Measurements from ENCODE around the gene KBTBD7.
"Not testable (repeated sequence)": the region's sequence is repeated elsewhere in the genome, so short reads cannot be mapped to it uniquely, and the experiment has no call there.

Gene KBTBD7

DNA sequence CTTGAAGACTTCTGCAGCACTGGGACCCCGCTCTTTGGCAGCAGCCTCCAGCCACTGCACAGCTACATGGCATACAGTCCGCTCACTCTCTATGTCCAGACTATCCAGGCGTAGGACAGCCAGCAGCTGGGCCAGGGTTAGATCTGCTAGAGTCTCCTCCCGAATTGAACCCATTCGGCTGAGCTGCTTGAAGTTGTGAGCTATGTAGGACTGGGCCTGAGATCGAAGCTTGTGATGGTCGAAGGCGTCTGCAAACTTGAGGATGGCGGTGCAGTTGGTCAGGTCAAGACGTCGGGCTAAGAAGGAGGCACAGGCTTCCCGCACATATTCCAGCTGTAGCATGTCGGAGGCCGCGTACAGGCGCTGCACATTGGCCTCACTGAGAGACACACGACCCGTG is 900 bp downstream of the KBTBD7 start:
- DNase-seq, result no peak

GRCh38 chr13:41188584-41188983 is 5.8 kb downstream of the KBTBD7 start:
- no peak for DNase-seq

DNA sequence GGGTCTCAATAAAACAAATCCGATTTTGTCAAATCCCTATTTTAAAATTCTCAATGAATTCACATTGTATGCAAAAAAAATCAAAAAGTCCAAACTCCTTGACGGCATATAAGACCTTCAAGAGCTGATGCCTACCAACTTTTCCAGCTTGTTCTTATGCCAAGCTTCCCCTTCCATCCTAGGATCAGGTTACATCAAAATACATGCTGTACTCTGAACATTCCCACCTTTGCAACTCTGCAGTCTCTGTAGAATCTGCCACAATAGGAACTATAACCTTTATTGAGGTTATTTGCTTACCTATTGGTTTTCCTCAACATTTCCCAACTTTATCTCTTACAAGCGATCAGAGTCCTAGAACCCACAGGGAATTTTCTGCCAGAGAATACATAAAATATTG is 7.9 kb downstream of the KBTBD7 start:
- DNase-seq, result no peak

GRCh38 chr13:41182231-41182630 is 12.1 kb downstream of the KBTBD7 start:
- no peak for DNase-seq

- DNase-seq, result no peak
These were observed 14.6 kb downstream of the KBTBD7 start for GRCh38 chr13:41179593-41180250.

DNA sequence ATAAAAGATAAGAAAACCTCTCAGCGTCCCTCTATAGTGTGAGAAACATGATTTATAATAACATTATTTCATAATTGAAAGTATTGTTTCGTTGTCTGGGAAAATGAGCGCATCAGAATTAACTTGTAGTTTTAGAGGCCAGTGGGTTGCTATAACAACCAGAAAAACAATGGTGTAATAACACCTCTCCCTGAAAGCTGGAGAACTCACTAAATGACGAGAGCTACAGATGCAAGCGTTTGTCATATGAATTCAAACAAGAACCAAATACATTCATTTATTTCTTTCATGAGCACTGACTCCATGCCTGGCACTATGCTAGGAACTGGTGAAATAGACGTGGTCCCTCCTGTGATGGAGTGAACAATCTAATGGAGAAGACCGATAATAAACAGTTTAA is 16.3 kb downstream of the KBTBD7 start:
- no peak for DNase-seq

GRCh38 chr13:41177616-41178015 is 16.8 kb downstream of the KBTBD7 start:
- no peak for DNase-seq

DNA sequence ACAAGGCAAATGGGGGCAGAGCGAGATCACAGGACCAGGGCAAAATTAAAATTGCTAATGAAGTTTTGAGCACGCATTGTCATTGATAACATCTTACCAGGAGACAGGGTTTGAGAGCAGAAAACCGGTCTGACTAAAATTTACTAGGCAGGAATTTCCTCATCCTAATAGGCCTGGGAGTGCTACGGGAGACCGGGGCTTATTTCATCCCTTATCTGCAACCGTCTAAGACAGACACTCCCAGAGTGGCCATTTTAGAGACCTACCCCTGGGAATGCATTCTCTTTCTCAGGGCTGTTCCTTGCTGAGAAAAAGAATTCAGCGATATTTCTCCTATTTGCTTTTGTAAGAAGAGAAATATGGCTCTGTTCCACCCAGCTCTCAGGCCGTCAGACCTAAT is 18.8 kb downstream of the KBTBD7 start:
- DNase-seq, result not testable (repeated sequence)

DNA sequence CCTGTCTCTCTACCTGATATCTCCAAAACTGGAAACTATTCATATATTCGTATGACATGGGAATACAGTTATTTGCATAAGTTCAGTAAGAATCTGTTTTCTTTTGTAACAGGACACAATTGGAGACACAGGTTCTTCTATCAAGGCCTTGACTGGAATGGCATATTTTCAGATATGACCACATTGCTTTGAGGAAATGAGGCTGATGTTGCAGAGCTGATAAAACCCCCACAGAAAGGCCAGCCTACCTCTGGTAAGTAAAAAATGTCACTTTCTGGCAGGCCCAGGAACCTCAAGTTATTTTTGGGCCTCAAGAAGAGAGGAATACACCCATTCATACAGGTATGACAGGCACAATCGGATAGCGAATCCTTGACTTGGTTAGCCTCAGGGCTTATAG is 32.2 kb downstream of the KBTBD7 start:
- no peak for DNase-seq

DNA sequence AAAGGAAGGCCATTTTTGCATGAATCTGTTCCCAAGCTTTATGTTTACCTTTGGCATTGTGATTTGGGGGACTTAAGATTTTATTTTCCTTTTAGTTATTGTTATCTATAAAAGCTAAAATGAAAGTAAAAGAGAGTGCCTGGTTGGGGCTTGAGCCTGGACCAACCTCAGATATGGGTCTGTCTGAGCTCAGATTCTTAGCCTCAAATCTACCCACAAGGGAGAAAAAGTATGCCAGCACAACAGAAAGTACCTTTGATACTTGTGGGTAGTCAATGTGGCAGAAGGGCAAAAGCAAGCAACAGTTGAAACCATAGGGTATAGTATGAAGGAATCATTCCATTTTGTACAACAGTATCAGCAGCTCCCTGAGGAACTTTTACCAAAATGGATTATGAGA is 35.2 kb downstream of the KBTBD7 start:
- DNase-seq, result no peak

DNA sequence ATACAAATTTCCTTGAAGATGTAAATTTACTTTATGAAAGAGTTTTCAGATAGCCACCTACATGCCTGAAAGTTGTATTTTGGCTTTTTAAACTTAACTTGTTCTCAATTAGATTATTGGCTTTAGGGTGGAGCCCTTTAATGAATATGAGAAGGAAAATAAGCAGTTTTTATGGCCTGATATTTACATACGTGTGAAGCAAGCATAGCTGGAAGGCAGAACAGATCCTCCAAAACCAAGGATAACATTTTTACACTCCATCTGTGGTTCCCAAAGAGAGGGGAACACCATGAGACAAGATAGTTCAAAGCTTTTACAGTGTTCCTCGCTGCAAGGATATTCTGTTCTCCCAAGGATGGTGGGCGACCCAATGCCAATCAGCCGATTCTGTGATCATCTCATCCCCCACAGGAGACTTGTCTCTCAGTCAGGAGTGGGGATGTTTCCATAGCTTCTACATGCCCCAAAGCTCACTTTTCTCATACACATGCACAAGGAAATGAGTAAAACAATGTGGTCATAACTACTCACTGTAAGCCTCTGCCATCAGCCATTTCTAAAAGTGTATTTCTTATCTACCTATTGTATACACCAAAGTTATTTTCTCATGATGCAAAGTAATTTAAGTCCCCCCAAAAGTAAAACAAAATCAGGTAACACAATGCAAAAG is 37.2 kb downstream of the KBTBD7 start:
- DNase-seq, result no peak

DNA sequence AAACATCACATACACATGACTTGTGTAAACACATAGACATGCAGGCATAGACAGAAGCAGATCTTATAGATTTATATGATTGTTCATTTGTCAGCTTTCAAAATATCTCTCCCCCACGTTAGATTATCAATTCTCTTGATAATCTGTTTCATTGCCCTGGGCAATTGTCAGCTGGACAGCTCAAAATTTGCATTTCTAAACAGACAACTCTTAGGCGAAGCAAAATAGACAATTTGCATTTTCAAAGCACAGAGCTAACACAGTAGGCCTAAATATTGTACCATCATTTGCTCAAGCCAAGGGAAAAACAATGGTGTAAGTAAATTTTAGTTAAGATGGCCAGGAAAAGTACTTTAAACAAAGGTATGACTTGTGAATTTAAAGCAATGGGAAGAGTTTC is 37.7 kb downstream of the KBTBD7 start:
- DNase-seq, result no peak

GRCh38 chr13:41154042-41154441 is 40.3 kb downstream of the KBTBD7 start:
- no peak for DNase-seq

DNA sequence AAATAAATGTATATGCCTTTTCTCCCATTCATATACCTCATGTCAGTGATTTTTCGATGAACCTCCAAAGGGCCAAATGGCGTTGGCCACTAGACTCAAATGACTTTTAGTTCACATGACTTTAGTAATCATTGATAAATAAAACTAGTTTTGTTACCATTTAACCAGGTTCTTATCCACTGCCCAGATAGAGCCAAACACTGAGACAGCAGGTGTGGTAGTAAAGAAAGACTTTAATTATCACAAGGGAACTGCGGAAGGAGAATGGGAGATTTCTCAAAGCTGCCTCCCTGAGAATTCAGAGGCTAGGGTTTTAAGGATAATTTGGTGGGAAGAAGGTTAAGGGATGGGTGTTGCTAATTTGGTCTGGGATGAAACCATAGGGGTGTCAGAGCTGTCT is 42.4 kb downstream of the KBTBD7 start:
- DNase-seq, result no peak

DNA sequence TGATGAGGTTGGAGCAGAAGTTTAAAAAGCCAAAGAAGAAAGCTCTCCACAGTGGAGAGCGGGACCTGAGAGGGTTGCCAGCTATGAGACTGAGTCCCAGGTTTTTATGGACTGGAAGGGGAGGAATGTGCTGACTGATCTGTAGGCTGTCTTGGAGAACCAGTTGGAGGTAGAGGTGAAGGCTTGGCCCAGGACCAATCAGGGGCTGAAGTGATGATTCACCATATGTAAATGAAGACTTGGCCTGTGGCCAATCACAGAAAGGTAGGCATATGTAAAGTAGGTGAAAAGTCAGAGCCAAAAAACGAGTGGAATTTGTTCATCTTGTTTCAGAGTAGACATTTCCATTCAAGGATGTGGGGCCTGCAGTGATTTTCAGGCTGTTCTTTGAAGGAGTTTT is 44.3 kb downstream of the KBTBD7 start:
- DNase-seq, result no peak

- no peak for DNase-seq
These were observed 45.7 kb downstream of the KBTBD7 start for GRCh38 chr13:41148419-41149283.

DNA sequence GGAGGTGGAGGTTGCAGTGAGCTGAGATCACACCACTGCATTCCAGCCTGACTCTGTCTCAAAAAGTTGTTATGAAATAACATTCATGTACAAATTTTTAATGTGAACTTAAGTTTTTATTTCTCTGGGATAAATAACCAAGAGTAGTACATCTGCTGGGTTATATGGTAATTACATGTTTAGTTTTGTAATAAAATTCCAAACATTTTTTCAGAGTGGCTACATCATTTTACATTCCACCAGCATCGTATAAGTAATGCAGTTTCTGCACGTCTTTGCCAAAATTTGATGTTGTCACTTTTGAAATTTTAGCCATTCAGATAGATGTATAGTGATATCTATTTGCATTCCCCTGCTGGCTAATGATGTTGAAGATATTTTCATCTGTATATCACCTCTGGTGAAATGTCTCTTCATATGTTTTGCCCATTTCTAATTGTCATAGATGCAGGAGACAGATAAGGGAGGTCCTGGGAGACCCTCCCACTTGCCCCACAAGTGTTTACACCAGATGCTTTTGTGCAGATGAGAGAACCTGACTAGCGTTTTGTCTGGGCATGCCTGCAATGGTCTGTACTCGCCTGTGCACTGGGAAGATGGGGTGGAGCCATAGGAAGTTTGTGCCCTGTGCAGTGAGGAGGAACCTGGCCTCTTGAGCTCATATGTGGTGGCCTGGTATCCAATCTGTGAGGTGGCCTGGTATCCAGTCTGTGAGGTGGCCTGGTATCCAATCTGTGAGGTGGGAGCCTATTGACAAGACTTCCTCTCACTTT is 49.0 kb downstream of the KBTBD7 start:
- no peak for DNase-seq

GRCh38 chr13:41144576-41144975 is 49.8 kb downstream of the KBTBD7 start:
- DNase-seq, result no peak
